H1 (cell line): ENCODE measurements around the gene CTSH. TPM values are rescaled to one million over a fixed set of nuclear protein-coding genes. Genes with fewer than 3 reads are reported as not detected.

Experiments
- CTCF ChIA-PET: fragments of 300-600 bp; sonication (Branson Sonifier 250); formaldehyde crosslinking; loops from one replicate; lab custom pipeline; 2021; ENCODE audit not compliant: partially characterized antibody; lab: Charles Lee
- POLR2A ChIA-PET: fragments of 300-600 bp; sonication (Branson Sonifier 250); formaldehyde crosslinking; loops from one replicate; lab custom pipeline; 2021; ENCODE audit warnings: inconsistent platforms; ENCODE audit not compliant: partially characterized antibody; lab: Charles Lee
- DNase-seq, 2 experiments: peaks; one replicate each; pipeline versions ENCODE4 v3.0.0 to v3.0.0-alpha.2; 2010 to 2022; ENCODE audit warnings: low spot score in 2 of 2, low read depth in 1 of 2, mixed read lengths in 1 of 2
- FAIRE-seq: peaks from 2 replicates; lab custom pipeline; 2011; peaks lifted over from hg19 to GRCh38; lab: Jason Lieb, UNC
- H2AFZ ChIP-seq: 2 replicates; pipeline ENCODE4 v1.8.1; 2012; ENCODE audit warnings: low read length, inconsistent platforms
- H2AK5ac ChIP-seq: 2 replicates; pipeline ENCODE4 v1.6.1; 2013; ENCODE audit warnings: low read depth, low read length
- H2BK120ac ChIP-seq: replicated peaks from 2 replicates; pipeline ENCODE3; 2013; ENCODE audit warnings: low read depth, low read length, inconsistent platforms
- H2BK12ac ChIP-seq: 2 replicates; pipeline ENCODE4 v1.6.1; 2013; ENCODE audit warnings: low read depth, low read length
- H2BK15ac ChIP-seq: 2 replicates; pipeline ENCODE4 v1.6.1; 2013; ENCODE audit warnings: low read length
- H2BK20ac ChIP-seq: 2 replicates; pipeline ENCODE4 v1.6.1; 2013; ENCODE audit warnings: low read length
- H2BK5ac ChIP-seq: 2 replicates; pipeline ENCODE4 v1.6.1; 2013; ENCODE audit warnings: low read depth, low read length
- H3K14ac ChIP-seq: 2 replicates; pipeline ENCODE4 v1.6.1; 2013; ENCODE audit warnings: inconsistent platforms; ENCODE audit not compliant: insufficient read length
- H3K18ac ChIP-seq: 2 replicates; pipeline ENCODE4 v1.6.1; 2013; ENCODE audit warnings: low read length; ENCODE audit errors: extremely low read depth
- H3K23ac ChIP-seq: 2 replicates; pipeline ENCODE4 v1.6.1; 2013; ENCODE audit warnings: inconsistent platforms; ENCODE audit not compliant: insufficient read length
- H3K23me2 ChIP-seq: 2 replicates; pipeline ENCODE4 v1.6.1; 2013; ENCODE audit warnings: low read depth, low read length
- H3K27ac ChIP-seq: 2 replicates; pipeline ENCODE4 v1.6.1; 2011; ENCODE audit warnings: low read depth, low read length, inconsistent platforms
- H3K27me3 ChIP-seq, 4 experiments: replicated peaks in 1 of 4; 1 replicate in 1 of 4; 2 replicates in 3 of 4; pipeline versions ENCODE4 v1.6.1 to v1.8.1; 2011 to 2013; ENCODE audit warnings: low read length in 3 of 4, mild to moderate bottlenecking in 3 of 4, inconsistent platforms in 2 of 4, mixed read lengths in 2 of 4, moderate library complexity in 1 of 4; ENCODE audit not compliant: control insufficient read depth in 3 of 4, insufficient read depth in 3 of 4; ENCODE audit errors: extremely low read depth in 1 of 4
- H3K36me3 ChIP-seq, 4 experiments: 2 replicates each; pipeline versions ENCODE4 v1.6.1 to v1.8.1; 2011 to 2013; ENCODE audit warnings: mild to moderate bottlenecking in 4 of 4, low read length in 3 of 4, moderate library complexity in 2 of 4, control low read depth in 1 of 4, inconsistent platforms in 1 of 4; ENCODE audit not compliant: insufficient read depth in 4 of 4, control insufficient read depth in 2 of 4
- H3K4ac ChIP-seq: replicated peaks from 2 replicates; pipeline ENCODE3; 2013; ENCODE audit warnings: low read length, low read depth, mixed read lengths, inconsistent platforms; ENCODE audit not compliant: insufficient read length
- H3K4me1 ChIP-seq, 4 experiments: replicated peaks in 1 of 4; 1 replicate in 1 of 4; 2 replicates in 3 of 4; pipeline versions ENCODE4 v1.6.1 to v1.8.1; 2011 to 2013; ENCODE audit warnings: low read length in 3 of 4, inconsistent platforms in 2 of 4, mixed read lengths in 1 of 4; ENCODE audit not compliant: insufficient read depth in 4 of 4, control insufficient read depth in 3 of 4
- H3K4me2 ChIP-seq, 2 experiments: 2 replicates each; pipeline versions ENCODE4 v1.6.1 to v1.8.1; 2011 to 2013; ENCODE audit warnings: low read depth in 2 of 2, low read length in 2 of 2, control low read depth in 1 of 2, inconsistent platforms in 1 of 2, mild to moderate bottlenecking in 1 of 2; ENCODE audit not compliant: insufficient read depth in 1 of 2
- H3K4me3 ChIP-seq, 4 experiments: fragments of 200-600, 300-600 bp in 1 of 4; sonication (generic), shearing (Covaris generic), sonication (Bioruptor Twin) in 1 of 4; 2 replicates each; pipeline versions ENCODE4 v1.5.1 to v1.8.1; 2011 to 2016; ENCODE audit warnings: low read length in 4 of 4, low read depth in 3 of 4, control low read depth in 2 of 4, inconsistent platforms in 2 of 4, mild to moderate bottlenecking in 2 of 4, mixed read lengths in 1 of 4, moderate library complexity in 1 of 4; ENCODE audit not compliant: insufficient read depth in 2 of 4; ENCODE audit errors: extremely low read depth in 1 of 4
- H3K56ac ChIP-seq: replicated peaks from 2 replicates; pipeline ENCODE3; 2013; ENCODE audit warnings: low read depth, mild to moderate bottlenecking, mixed read lengths, low read length, inconsistent platforms; ENCODE audit not compliant: insufficient read length
- H3K79me1 ChIP-seq: 2 replicates; pipeline ENCODE4 v1.6.1; 2013; ENCODE audit warnings: low read depth, low read length, control low read depth
- H3K79me2 ChIP-seq, 2 experiments: 2 replicates each; pipeline versions ENCODE4 v1.6.1 to v1.8.1; 2012 to 2013; ENCODE audit warnings: low read length in 2 of 2, mild to moderate bottlenecking in 2 of 2, inconsistent platforms in 1 of 2; ENCODE audit not compliant: insufficient read depth in 2 of 2, control insufficient read depth in 1 of 2
- H3K9ac ChIP-seq, 4 experiments: replicated peaks in 1 of 4; 1 replicate in 1 of 4; 2 replicates in 3 of 4; pipeline versions ENCODE4 v1.6.1 to v1.8.1; 2011 to 2013; ENCODE audit warnings: low read depth in 3 of 4, low read length in 3 of 4, control low read depth in 2 of 4, mild to moderate bottlenecking in 2 of 4, moderate library complexity in 2 of 4, inconsistent platforms in 1 of 4; ENCODE audit errors: extremely low read depth in 1 of 4
- H3K9me3 ChIP-seq, 2 experiments: 2 replicates each; pipeline versions ENCODE4 v1.6.1 to v1.8.1; 2012 to 2013; ENCODE audit warnings: mild to moderate bottlenecking in 2 of 2, moderate library complexity in 2 of 2, control low read depth in 1 of 2, inconsistent platforms in 1 of 2, low read depth in 1 of 2, low read length in 1 of 2, mixed read lengths in 1 of 2; ENCODE audit not compliant: insufficient read depth in 2 of 2
- H4K20me1 ChIP-seq, 2 experiments: replicated peaks in 1 of 2; 2 replicates each; pipeline versions ENCODE3 to v1.8.1; 2011 to 2013; ENCODE audit warnings: inconsistent platforms in 2 of 2, low read length in 2 of 2, mild to moderate bottlenecking in 1 of 2; ENCODE audit not compliant: insufficient read depth in 2 of 2, control insufficient read depth in 1 of 2
- H4K5ac ChIP-seq: 2 replicates; pipeline ENCODE4 v1.6.1; 2013; ENCODE audit warnings: low read length, low read depth, mixed read lengths, inconsistent platforms; ENCODE audit not compliant: insufficient read length
- H4K8ac ChIP-seq: 2 replicates; pipeline ENCODE4 v1.8.0; 2013; ENCODE audit warnings: mild to moderate bottlenecking, moderate library complexity, low read length, inconsistent platforms; ENCODE audit not compliant: insufficient read depth; ENCODE audit errors: extremely low read depth
- H4K91ac ChIP-seq: replicated peaks from 2 replicates; pipeline ENCODE3; 2013; ENCODE audit warnings: low read length, mixed read lengths, inconsistent platforms; ENCODE audit not compliant: insufficient read length
- ASH2L ChIP-seq: fragments of 200-600, 300-600 bp; sonication (generic); IDR thresholded peaks from one replicate; pipeline ENCODE4 v1.7.1; 2017; ENCODE audit warnings: low read length
- BRCA1 ChIP-seq: IDR thresholded peaks from 2 replicates; pipeline ENCODE4 v1.6.1; 2012; ENCODE audit warnings: low read depth, low read length, improper control_type of control experiment
- KDM1A ChIP-seq: fragments of 200-600, 300-600 bp; sonication (generic); IDR thresholded peaks from 2 replicates; pipeline ENCODE4 v1.7.1; 2016; ENCODE audit warnings: mild to moderate bottlenecking, low read length, borderline replicate concordance
- KDM4A ChIP-seq: IDR thresholded peaks from one replicate; pipeline ENCODE4 v1.7.1; 2012; ENCODE audit warnings: low read depth, mild to moderate bottlenecking, moderate library complexity, low read length, inconsistent platforms; ENCODE audit not compliant: severe bottlenecking
- POLR2A ChIP-seq, 2 experiments: IDR thresholded peaks; 1 replicate in 1 of 2; 2 replicates in 1 of 2; pipeline ENCODE4 v1.6.1; 2011; ENCODE audit warnings: low read depth in 2 of 2, low read length in 2 of 2, mild to moderate bottlenecking in 2 of 2; ENCODE audit errors: control extremely low read depth in 1 of 2
- POU5F1 ChIP-seq: IDR thresholded peaks from 2 replicates; pipeline ENCODE4 v1.6.1; 2011; ENCODE audit warnings: low read depth, mild to moderate bottlenecking, low read length, moderate library complexity
- RBBP5 ChIP-seq: IDR thresholded peaks from 2 replicates; pipeline ENCODE4 v1.7.1; 2012; ENCODE audit warnings: low read depth, mild to moderate bottlenecking, inconsistent platforms, low read length, moderate library complexity, borderline replicate concordance
- TAF7 ChIP-seq: optimal IDR thresholded peaks from 2 replicates; pipeline ENCODE3; 2011; ENCODE audit warnings: low read depth, mild to moderate bottlenecking, inconsistent platforms, low read length, moderate library complexity, borderline replicate concordance
- YY1 ChIP-seq: IDR thresholded peaks from 2 replicates; pipeline ENCODE4 v1.6.1; 2011; ENCODE audit warnings: low read depth, mild to moderate bottlenecking, low read length
- ZNF274 ChIP-seq: IDR thresholded peaks from 2 replicates; pipeline ENCODE4 v1.7.0; 2012; ENCODE audit warnings: low read length, borderline replicate concordance; ENCODE audit errors: extremely low read depth
- WGBS, 2 experiments: shearing (Covaris generic) in 1 of 2; methylation state at CpG; one replicate each; pipeline versions ENCODE4 v1.1.6 to v1.1.7; 2013 to 2015; ENCODE audit warnings: low lambda C conversion rate in 2 of 2, mixed read lengths in 2 of 2, inconsistent platforms in 1 of 2, low coverage in 1 of 2, missing lambda C conversion rate in 1 of 2; ENCODE audit not compliant: insufficient replicate concordance in 2 of 2, insufficient coverage in 1 of 2, insufficient read length in 1 of 2; ENCODE audit errors: extremely low coverage in 1 of 2, missing lambda C conversion rate in 1 of 2; 5-methylcytosine and 5-hydroxymethylcytosine counted together
- polyA plus RNA-seq, 7 experiments: library from polyadenylated mRNA; depleted of rRNA in 3 of 7; stranded (reverse) in 5 of 7; unstranded in 2 of 7; fragments of >200 nt in 5 of 7; fragments of 200-250 nt in 2 of 7; gene quantifications; 1 replicate in 5 of 7; 2 replicates in 1 of 7; 4 replicates in 1 of 7; pipeline versions ENCODE4 v1.2.1 to v1.2.3, GENCODE V29; 2011 to 2013; ENCODE audit warnings: missing spikeins in 2 of 7, mixed read lengths in 2 of 7
- total RNA-seq: library from RNA; stranded (reverse); fragmentation: NEBNext Ultra II Directional; extraction: Animal tissue kit (Norgen Biotek cat#: 25700); gene quantifications from 2 replicates; pipeline ENCODE4 v1.2.1, GENCODE V29; 2021
- TF ChIP-seq, protein P1 (sequence below), 3 experiments: IDR thresholded peaks; 1 replicate in 2 of 3; 2 replicates in 1 of 3; pipeline versions ENCODE4 v1.5.1 to v1.6.1; 2011; ENCODE audit warnings: low read length in 3 of 3, mild to moderate bottlenecking in 3 of 3, inconsistent platforms in 2 of 3, low read depth in 1 of 3, moderate library complexity in 1 of 3; ENCODE audit not compliant: insufficient read depth in 1 of 3; ENCODE audit errors: control extremely low read depth in 1 of 3

The CTSH gene
- total and polyA plus RNA-seq, 2 of the 8 experiments (the other 6 are each of a cell fraction or from before 2014, with no cell fraction given), result 34.0 to 36.8 TPM

DNA sequence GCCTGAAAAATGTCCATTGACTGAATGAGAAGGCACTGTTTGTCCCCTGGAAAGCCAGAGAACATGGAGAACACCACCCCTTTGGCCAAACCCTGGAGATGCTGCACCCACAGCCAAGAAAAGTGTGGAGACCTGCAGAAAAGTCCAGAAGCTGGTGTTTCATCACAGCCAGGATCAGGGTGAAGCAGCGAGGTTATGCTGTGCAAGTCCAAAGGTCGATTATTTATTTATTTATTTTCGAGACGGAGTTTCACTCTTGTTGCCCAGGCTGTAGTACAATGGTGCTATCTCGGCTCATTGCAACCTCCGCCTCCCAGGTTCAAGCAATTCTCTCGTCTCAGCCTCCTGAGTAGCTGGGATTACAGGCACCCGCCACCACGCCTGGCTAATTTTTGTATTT, 5.5 kb upstream of the CTSH start:
- Histone ChIP-seq H3K4me2 (no peak overlapping the region), H3K4ac (no peak overlapping the region), H3K23ac (no peak overlapping the region), H3K36me3 (no peaks in the 10 kb centered on the region), H2BK15ac (no peak overlapping the region), H3K9me3 (no peaks in the 10 kb centered on the region), H3K56ac (no peak overlapping the region), H3K27ac (no peak overlapping the region), H2BK120ac (no peak overlapping the region), H3K18ac (no peak overlapping the region), H4K91ac (no peak overlapping the region), H2AK5ac (0 out of 2 replicates have a peak overlapping the region, but pooled peaks have one; percentile 65), H3K27me3 (no peaks in the 10 kb centered on the region; a peak in 1 of 7 replicates), H3K9ac (no peak overlapping the region), H3K79me2 (no peaks in the 10 kb centered on the region), H3K14ac (no peak overlapping the region), H2BK20ac (no peak overlapping the region), H2BK5ac (no peak overlapping the region), H2AFZ (no peak overlapping the region), H3K4me1 (peaks cover 0 to 7% (median 2%) of the 10 kb centered on the region in 4 experiments; a peak in 5 of 7 replicates), H2BK12ac (0 out of 2 replicates have a peak overlapping the region, but pooled peaks have one; percentile 60), H3K23me2 (peaks cover under 1% of the 10 kb centered on the region; the same call in 1 of the 2 replicates), H3K4me3 (no peak overlapping the region), H4K20me1 (no peaks in the 10 kb centered on the region), H4K5ac (no peak overlapping the region), H3K79me1 (no peaks in the 10 kb centered on the region), H4K8ac (no peak overlapping the region)
- TF ChIP-seq KDM4A, result no peak
- TF ChIP-seq ASH2L, result no peak
- no peak for TF ChIP-seq BRCA1
- no peak for TF ChIP-seq KDM1A
- no peak for TF ChIP-seq POU5F1
- no peak for TF ChIP-seq RBBP5
- TF ChIP-seq YY1, result no peak
- TF ChIP-seq, protein P1, sequence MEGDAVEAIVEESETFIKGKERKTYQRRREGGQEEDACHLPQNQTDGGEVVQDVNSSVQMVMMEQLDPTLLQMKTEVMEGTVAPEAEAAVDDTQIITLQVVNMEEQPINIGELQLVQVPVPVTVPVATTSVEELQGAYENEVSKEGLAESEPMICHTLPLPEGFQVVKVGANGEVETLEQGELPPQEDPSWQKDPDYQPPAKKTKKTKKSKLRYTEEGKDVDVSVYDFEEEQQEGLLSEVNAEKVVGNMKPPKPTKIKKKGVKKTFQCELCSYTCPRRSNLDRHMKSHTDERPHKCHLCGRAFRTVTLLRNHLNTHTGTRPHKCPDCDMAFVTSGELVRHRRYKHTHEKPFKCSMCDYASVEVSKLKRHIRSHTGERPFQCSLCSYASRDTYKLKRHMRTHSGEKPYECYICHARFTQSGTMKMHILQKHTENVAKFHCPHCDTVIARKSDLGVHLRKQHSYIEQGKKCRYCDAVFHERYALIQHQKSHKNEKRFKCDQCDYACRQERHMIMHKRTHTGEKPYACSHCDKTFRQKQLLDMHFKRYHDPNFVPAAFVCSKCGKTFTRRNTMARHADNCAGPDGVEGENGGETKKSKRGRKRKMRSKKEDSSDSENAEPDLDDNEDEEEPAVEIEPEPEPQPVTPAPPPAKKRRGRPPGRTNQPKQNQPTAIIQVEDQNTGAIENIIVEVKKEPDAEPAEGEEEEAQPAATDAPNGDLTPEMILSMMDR (IDR thresholded peaks at IDR 0.05; ENCODE audit: control extremely low read depth in 1 of 3, insufficient read depth in 1 of 3, low read depth in 1 of 3, low read length in 3 of 3), result no peak
- TF ChIP-seq ZNF274, result no peak
- TF ChIP-seq POLR2A (IDR thresholded peaks at IDR 0.05; ENCODE audit: control extremely low read depth in 1 of 2, low read depth in 2 of 2, low read length in 2 of 2), result no peak
- no peak for TF ChIP-seq TAF7
- FAIRE-seq (no peak), DNase-seq (no peak)
- CTCF ChIA-PET, result interaction anchor here (0.5 to 5.5 kb wide), 8 partner anchors 8 to 235 kb away, joined by 3 to 48 read pairs (median 4); no protein-coding TSS in a partner anchor
- WGBS, 2 experiments, result 90% methylated on average over 9 of the region's 9 CpGs; no CpG with 5 or more reads in 1 of the 2 experiments
- POLR2A ChIA-PET, result interaction anchor here (1.2 kb wide), 1 partner anchor 29 kb away, joined by 3 read pairs; no protein-coding TSS in a partner anchor
